Esophagus (tissue), 2 donors: ENCODE measurements around the gene TMPRSS6. TPM values are rescaled to one million over a fixed set of nuclear protein-coding genes. Genes with fewer than 3 reads are reported as not detected.

Experiments used
- H3K27ac ChIP-seq, 2 donors: one replicate each; pipeline ENCODE4 v1.5.1; 2013; ENCODE audit warnings: low read depth in 2 of 2, mild to moderate bottlenecking in 2 of 2, inconsistent platforms in 1 of 2, low read length in 1 of 2, moderate library complexity in 1 of 2
- H3K27me3 ChIP-seq, 2 donors: one replicate each; pipeline ENCODE4 v1.6.1; 2013; ENCODE audit warnings: low read length in 2 of 2, control low read depth in 1 of 2, mild to moderate bottlenecking in 1 of 2; ENCODE audit not compliant: insufficient read depth in 2 of 2, control insufficient read depth in 1 of 2
- H3K36me3 ChIP-seq, 2 donors: one replicate each; pipeline ENCODE4 v1.6.1; 2013; ENCODE audit warnings: low read length in 1 of 2; ENCODE audit not compliant: control insufficient read depth in 2 of 2, insufficient read depth in 2 of 2
- H3K4me1 ChIP-seq, 2 donors: one replicate each; pipeline ENCODE4 v1.6.1; 2013; ENCODE audit warnings: low read length in 1 of 2; ENCODE audit not compliant: control insufficient read depth in 2 of 2, insufficient read depth in 2 of 2
- H3K4me3 ChIP-seq, 2 donors: one replicate each; pipeline ENCODE4 v1.5.1; 2013; ENCODE audit warnings: low read length in 2 of 2, mild to moderate bottlenecking in 2 of 2, low read depth in 1 of 2, moderate library complexity in 1 of 2
- H3K9me3 ChIP-seq, 2 donors: one replicate each; pipeline ENCODE4 v1.6.1; 2013; ENCODE audit warnings: mild to moderate bottlenecking in 2 of 2, low read depth in 1 of 2, low read length in 1 of 2, moderate library complexity in 1 of 2; ENCODE audit not compliant: control insufficient read depth in 2 of 2, insufficient read depth in 1 of 2
- WGBS, 2 donors: extraction: QIAGEN DNeasy Blood & Tissue Kit; methylation state at CpG; one replicate each; pipeline ENCODE4 v1.1.7; 2013; 5-methylcytosine and 5-hydroxymethylcytosine counted together
- polyA plus RNA-seq, 2 donors: library from polyadenylated mRNA; stranded (reverse); fragments of 200-250 nt; gene quantifications; one replicate each; pipeline ENCODE4 v1.2.3, GENCODE V29; 2013
- donor health status: healthy with polysubstance abuse.
- donor health status: Bipolar disorder and iron deficiency.

Gene TMPRSS6
- polyA plus RNA-seq, 2 donors, result 0.04 to 0.05 TPM

DNA sequence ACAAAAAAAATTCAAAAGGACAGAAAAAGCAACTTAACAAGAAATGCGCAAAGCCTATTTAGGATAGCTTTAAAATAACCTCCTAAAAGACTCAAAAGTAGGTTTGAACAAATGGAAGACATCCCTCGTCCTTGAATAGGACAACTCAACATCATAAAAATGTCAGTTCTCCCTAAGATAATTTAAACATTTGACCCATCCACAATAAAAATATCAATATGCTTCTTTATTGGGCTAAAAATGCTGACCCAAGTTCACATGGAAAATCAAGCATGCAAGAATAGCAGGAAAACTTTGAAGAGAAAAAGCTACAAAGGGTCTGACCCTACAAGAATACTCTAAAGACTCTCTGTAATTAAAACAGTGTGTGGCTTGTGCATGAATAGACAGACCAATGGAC is 70.0 kb downstream of the TMPRSS6 start:
- Histone ChIP-seq H3K27me3 (no peaks in the 10 kb centered on the region), H3K9me3 (no peaks in the 10 kb centered on the region), H3K4me3 (no peak overlapping the region), H3K36me3 (no peaks in the 10 kb centered on the region), H3K4me1 (peaks cover 0 to 3% of the 10 kb centered on the region in 2 donors), H3K27ac (no peak overlapping the region)
- WGBS, 2 donors, result 89 to 92% methylated on average over 2 of the region's 2 CpGs

DNA sequence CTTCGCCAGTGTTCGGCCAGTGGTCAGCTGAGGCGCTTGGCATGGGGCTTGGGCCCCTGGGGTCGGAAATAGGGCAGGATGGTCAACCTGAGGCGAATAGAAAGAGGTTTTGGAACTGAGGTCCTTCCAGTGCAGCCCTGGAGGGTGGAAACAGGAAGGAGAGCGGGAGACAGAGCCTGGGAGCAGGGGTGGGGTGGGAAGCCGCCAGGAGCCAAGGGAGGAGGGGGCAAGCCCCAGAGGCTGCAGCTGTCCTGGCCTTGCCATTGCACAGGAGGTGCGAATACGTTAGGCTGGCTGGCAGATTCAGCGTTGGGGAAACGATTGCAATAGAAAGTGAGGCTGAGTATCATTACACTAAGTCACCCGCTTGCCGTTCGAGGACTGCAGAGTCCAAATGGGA is 71.8 kb downstream of the TMPRSS6 start:
- peaks cover 0 to 3% of the 10 kb centered on the region in 2 donors for H3K4me1 ChIP-seq

GRCh38 chr22:37036655-37037377 is 72.7 kb downstream of the TMPRSS6 start:
- peaks cover 0 to 3% of the 10 kb centered on the region in 2 donors for H3K4me1 ChIP-seq
- H3K27me3 ChIP-seq, result no peaks in the 10 kb centered on the region
- WGBS, 2 donors, result 83 to 88% methylated on average over 11 of the region's 11 CpGs

More for the DNA sequence above, 71.8 kb downstream of the TMPRSS6 start:
- no peak overlapping the region for H3K27ac ChIP-seq
- no peaks in the 10 kb centered on the region for H3K36me3 ChIP-seq
- no peaks in the 10 kb centered on the region for H3K27me3 ChIP-seq
- no peak overlapping the region for H3K4me3 ChIP-seq
- WGBS, 2 donors, result 69 to 72% methylated on average over 14 of the region's 14 CpGs
- no peaks in the 10 kb centered on the region for H3K9me3 ChIP-seq

GRCh38 chr22:37033605-37034430 is 75.7 kb downstream of the TMPRSS6 start:
- Histone ChIP-seq H3K4me3 (no peak overlapping the region), H3K27ac (peak overlapping the region in 1 of 2 donors; percentile 26), H3K27me3 (no peaks in the 10 kb centered on the region), H3K36me3 (peaks cover 0 to 15% of the 10 kb centered on the region in 2 donors), H3K4me1 (peaks cover 0 to 8% of the 10 kb centered on the region in 2 donors), H3K9me3 (no peaks in the 10 kb centered on the region)
- 87 to 89% methylated on average over 23 of the region's 23 CpGs for WGBS, 2 donors

More at GRCh38 chr22:37036655-37037377, 72.7 kb downstream of the TMPRSS6 start:
- Histone ChIP-seq H3K27ac (no peak overlapping the region), H3K4me3 (no peak overlapping the region), H3K36me3 (no peaks in the 10 kb centered on the region), H3K9me3 (no peaks in the 10 kb centered on the region)

- Histone ChIP-seq H3K9me3 (no peaks in the 10 kb centered on the region), H3K4me1 (peaks cover 0 to 8% of the 10 kb centered on the region in 2 donors), H3K4me3 (no peak overlapping the region), H3K36me3 (peaks cover 0 to 15% of the 10 kb centered on the region in 2 donors), H3K27ac (peak overlapping the region; percentile 86 to 92), H3K27me3 (no peaks in the 10 kb centered on the region)
- 36 to 41% methylated on average over 18 of the region's 18 CpGs for WGBS, 2 donors
Measured at GRCh38 chr22:37032535-37033460, 76.7 kb downstream of the TMPRSS6 start.

DNA sequence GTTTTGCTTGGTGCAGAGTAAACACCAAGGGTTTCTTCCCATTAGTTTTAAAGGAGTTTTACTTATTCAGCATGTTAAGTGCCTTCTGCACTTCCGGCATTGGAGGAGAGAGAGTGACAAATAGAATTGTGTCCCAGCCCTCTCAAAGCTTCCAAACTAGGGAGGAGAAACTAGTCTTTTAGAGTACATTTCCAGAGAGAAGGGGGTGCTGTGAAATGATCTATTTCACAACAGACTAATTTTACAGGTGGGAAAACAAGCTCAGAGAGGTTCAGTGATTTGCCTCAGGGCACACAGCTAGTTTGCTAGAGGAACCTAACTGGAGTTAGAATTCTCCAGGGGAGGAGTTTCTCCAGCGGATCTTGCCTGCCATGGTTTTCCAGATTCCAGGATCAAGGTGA is 77.4 kb downstream of the TMPRSS6 start:
- H3K36me3 ChIP-seq, result peaks cover 0 to 17% of the 10 kb centered on the region in 2 donors
- H3K27me3 ChIP-seq, result no peaks in the 10 kb centered on the region
- WGBS, 2 donors, result 41 to 44% methylated on average over 2 of the region's 2 CpGs
- peak overlapping the region; percentile 86 to 92 for H3K27ac ChIP-seq
- no peak overlapping the region for H3K4me3 ChIP-seq
- peaks cover 0 to 8% of the 10 kb centered on the region in 2 donors for H3K4me1 ChIP-seq
- no peaks in the 10 kb centered on the region for H3K9me3 ChIP-seq

DNA sequence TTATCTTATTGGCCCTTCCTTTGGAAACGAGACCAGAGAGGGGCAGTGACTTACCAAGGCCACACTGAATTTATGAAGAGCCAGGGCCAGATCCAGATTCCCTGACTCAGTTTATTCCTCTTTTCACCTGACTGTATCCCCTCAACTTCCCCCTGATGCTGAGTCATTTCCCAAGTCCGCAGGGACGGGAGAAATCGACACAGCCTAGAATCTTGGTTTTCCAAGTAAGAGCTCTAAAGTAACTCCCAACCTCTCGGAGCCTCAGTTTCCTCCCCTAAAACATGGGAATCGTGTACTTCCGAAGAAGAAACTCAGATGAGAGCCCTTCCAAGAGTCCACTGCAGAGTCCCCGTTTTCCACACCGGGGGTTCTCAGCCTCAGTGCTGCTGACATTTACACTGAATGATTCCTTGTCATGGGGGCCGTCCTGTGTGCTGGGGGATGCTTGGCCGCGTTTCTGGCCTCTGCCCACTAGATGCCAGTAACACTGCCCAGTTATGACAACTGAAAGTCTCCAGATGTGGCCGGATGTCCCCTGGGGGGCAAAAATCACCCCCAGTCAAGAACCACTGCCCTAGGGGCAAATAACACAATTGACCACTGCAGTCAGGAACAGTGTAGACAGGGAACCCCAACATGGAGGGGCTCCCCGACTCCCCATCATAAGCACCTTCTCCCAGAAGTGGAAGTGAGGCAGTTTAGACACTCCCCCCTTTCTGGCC is 78.8 kb downstream of the TMPRSS6 start:
- H3K4me1 ChIP-seq, result peaks cover 0 to 11% of the 10 kb centered on the region in 2 donors
- H3K4me3 ChIP-seq, result no peak overlapping the region
- no peak overlapping the region for H3K27ac ChIP-seq
- 77 to 82% methylated on average over 14 of the region's 14 CpGs for WGBS, 2 donors
- no peaks in the 10 kb centered on the region for H3K27me3 ChIP-seq
- H3K36me3 ChIP-seq, result peaks cover 0 to 27% of the 10 kb centered on the region in 2 donors
- no peaks in the 10 kb centered on the region for H3K9me3 ChIP-seq

GRCh38 chr22:37028692-37029674 is 80.5 kb downstream of the TMPRSS6 start:
- Histone ChIP-seq H3K9me3 (no peaks in the 10 kb centered on the region), H3K36me3 (peaks cover 0 to 38% of the 10 kb centered on the region in 2 donors), H3K4me3 (no peak overlapping the region), H3K4me1 (peaks cover 0 to 19% of the 10 kb centered on the region in 2 donors), H3K27ac (no peak overlapping the region), H3K27me3 (no peaks in the 10 kb centered on the region)
- WGBS, 2 donors, result 90 to 91% methylated on average over 22 of the region's 22 CpGs
